NCI-H128 (cell line): ENCODE results near the gene XKR7.

Experiments
- DNase-seq: peaks from one replicate; lab custom pipeline; 2025; ENCODE audit not compliant: unreplicated experiment; lab: John Stamatoyannopoulos, UW

Gene XKR7

DNA sequence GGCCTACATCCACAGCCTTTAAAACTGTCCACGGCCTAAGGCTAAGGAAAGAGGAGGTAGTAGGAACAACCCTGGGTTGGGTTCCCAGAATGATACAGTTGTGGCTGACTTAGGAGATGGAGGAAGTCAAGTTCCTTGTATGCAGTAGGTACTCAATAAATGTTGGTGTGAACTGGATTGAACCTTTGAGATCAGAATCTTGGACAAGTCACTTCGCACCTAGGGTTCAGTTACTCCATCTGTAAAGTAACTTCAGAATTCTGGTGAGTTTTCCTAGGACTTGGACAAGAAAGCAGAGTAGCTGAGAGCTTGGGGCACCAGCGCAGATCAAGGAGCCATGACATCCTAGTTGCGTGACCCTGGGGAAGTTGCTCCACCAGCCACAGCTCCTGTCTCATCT is 9.1 kb downstream of the XKR7 start:
- no peak for DNase-seq

DNA sequence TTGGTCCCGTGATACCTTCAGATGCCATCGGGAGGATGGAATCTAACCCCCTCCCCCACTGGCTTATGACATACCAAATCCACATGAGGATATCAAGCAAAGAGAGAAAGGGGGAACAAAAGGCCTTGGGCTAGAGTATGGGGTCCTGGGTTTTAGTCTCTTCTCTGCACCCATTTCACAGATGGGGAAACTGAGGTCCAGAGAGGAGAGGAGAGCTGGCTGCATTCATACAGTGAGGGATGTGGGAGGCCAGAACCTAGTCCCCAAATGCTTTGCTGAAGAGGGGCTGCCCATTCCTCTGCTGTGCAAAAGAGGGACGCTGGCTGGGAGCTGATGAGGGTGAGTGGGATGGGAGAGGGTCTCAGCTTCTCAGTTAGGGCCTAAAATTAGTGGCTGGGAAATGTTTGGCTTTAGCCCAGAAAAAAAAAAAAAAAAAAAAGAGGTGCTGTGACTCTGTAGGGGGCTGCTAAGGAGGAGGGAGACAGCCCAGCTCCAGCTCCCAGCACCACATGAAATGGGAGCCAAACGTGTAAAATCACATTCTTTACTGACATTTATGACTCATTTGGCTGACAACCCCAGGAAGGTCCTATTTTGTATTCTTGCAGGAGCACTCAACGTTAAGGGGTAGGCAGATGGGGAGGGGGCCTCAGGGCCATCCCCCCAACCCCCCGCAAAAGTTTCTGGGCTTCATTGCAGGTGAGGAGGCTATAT is 11.9 kb downstream of the XKR7 start:
- DNase-seq, result no peak

DNA sequence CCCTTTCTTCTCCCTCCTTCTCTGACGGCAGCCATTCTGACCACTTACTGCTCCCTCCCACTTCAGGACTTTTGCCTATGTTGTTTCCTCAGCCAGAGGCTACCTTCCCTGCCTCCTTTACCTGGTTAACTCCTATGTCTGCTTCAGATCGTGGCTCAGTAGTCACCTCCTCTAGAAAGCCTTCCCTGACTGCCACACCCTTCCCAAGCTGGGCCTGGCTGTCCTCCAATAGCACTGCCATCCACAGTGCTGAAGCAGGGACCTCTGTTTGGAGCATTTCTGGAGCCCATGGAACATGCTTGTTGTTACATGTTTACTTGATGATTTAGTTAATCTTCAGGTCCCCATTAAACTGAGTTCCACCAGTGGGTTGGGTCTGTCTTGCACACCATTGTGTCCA is 13.8 kb downstream of the XKR7 start:
- no peak for DNase-seq

DNA sequence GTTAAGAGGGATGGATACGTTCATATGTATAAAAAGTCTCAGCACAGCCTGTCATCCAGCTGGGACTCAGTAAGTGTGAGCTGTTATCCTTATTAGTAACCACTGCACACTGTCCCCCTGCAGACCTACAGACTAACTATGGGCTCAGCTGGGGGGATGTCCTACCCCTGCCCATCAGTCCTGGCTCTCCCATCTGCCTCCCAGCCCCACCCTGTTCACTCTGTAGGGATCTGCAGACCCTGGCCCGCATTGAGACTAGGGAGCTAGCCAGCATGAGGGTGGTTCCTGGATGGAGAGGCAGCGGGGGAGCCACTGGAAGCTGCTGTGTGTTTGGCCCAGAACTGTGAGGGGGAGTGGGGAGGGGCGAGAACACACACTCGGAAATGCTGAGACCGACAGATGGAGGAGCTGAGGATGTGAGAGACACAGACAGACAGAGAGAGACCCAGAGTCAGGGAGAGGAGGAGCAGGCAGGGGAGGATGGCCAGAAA is 17.1 kb downstream of the XKR7 start:
- DNase-seq, result no peak

DNA sequence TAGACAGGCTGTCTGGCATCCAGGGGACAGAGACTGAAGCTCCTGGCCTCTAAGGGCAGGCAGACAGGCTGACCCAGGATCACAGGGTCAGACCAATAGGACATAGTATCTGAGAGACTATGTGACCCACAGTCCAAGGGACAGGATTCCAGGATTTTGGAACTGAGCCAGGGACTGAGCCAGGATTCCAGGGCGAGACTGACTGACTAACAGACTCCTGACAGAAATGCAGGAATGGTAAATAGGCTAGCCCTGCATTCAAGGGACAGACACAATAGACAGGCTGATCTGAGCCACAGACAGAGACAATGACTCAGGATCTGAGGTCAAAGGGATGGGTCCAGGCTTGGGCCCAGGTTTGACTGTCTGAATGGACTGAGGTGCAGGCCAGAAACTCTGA is 19.8 kb downstream of the XKR7 start:
- DNase-seq, result no peak

DNA sequence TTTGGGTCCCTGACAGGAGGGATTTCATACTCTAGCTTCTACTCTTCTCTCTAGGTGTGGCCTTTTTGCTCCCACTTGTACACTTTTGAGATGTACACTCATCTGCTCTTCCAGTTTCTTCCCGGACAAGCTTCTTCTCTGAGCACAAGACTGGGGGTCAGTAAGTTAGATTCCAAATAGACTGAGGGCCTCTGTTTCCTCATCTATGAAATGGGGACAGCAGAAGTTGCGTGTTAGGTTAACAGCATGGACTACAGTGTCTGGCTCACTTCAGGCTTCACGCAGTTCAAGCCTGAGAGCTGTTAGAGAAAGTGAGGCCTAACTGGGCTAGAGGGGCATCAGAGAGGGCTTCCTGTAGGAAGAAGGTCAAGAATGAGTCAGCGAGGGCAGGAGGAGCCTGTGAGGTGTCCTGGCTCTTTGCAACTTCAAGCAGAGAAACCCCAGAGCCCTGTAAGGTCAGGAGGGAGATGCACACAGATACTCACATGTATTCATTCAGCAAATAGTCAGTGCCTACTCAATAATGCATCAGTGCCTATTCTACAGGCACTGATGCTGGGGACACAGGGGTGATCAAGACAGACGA is 20.6 kb downstream of the XKR7 start:
- DNase-seq, result no peak

DNA sequence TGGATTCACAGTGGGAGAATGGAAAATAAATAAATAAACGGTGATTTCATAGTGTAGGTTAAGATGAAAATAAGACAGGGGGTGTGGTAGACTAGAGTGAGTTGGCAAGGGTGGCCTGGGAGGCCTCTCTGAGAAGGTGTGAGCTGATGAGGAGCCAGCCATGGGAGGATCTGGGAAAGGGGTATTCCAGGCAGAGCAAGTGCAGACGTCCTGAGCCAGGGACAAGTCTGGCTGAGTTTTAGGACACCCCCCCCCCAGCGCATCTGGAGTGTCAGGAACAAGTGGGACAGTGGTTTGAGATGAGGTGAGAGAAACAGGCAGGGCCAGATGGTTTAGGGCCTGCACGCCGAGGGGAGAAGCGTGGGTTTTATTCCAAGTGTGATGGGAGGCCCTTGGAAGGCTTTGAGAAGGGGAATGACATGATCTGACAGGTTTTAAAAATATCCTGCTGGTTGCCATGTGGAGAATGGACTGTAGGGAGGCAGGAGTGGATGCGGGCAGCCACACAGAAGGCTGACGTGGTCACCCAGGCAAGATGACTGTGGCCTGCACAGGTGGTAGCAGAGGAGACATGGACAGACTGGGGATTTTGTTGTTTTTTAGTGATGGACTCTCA is 21.2 kb downstream of the XKR7 start:
- DNase-seq, result no peak

DNA sequence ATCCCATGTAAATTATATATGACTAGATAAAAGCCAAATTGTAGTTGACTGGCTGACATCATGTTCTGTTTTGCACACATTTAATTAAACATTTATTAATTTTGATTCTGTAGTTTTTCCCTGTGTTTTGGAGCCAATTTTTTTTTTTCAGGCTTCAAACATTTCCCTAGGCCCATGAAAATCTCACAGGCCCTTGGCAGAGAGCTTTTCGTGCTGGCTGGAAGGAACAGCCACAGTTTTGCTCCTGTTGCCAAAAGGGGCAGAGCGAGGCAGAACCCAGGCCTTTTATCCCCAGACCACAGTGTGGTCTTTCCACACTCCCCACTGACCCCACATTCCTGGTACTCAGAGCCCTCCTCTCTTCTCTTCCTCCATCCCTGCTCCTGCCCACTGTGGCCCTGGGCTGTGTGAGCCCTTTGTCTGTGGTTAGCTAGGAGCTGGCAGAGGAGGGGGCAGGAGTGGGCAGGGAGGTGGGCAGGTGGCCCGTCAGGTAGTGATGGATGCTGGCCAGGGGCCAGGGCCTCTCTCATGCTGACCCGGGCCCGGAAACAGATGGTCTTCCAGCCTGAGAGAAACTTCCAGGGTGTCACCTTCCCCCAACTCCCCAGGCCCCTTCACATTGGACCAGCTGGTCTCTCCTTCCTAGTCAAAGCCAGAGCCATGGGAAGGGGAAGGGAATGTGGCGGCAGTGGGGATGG is 22.8 kb downstream of the XKR7 start:
- DNase-seq, result no peak

DNA sequence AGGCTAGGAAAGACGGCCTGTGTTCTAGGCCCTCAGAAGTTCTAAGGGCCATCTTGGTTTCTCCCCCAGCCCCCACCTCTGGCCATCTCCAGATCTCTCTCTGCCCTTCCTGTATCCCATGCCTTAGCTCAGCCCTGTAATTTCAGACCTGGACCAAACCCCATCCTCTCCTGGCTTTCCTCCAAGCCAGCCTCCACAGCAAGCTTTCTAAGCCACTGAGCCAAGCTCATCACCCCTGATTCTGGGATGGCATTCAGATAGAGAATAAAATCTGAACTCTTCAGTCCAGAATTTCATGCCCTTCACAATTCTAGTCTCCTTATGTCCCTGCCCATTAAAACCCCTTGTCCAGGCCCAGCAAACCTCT is 23.4 kb downstream of the XKR7 start:
- no peak for DNase-seq

DNA sequence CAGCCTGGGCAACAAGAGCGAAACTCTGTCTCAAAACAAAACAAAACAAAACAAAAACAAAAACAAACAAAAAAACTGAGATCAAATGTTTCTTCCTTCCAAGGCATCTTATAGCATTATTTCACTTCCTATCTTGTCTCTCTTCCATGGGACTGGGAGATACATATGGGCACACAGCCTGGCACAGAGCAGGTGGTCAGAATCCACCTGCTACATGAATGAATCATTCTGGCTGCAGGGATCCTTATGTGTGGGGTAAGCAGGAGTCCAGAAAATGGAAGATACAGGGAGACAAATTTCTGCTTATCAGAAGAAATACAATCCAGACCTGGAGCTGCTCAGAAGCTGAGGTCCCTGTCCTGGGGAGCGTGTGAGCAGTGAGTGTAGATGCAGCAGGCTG is 24.1 kb downstream of the XKR7 start:
- no peak for DNase-seq

DNA sequence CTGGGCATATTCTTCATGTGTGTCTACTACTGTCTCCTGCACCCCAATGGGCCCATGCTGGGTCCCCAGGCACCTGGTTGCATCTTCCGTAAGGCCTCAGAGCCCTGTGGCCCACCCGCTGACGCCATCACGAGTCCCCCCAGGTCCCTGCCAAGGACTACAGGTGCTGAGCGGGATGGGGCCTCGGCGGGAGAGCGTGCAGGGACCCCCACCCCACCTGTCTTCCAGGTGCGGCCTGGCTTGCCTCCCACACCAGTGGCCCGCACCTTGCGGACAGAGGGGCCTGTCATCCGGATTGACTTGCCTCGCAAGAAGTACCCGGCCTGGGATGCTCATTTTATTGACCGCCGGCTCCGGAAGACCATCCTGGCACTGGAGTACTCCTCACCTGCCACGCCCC is 29.0 kb downstream of the XKR7 start:
- DNase-seq, result no peak

DNA sequence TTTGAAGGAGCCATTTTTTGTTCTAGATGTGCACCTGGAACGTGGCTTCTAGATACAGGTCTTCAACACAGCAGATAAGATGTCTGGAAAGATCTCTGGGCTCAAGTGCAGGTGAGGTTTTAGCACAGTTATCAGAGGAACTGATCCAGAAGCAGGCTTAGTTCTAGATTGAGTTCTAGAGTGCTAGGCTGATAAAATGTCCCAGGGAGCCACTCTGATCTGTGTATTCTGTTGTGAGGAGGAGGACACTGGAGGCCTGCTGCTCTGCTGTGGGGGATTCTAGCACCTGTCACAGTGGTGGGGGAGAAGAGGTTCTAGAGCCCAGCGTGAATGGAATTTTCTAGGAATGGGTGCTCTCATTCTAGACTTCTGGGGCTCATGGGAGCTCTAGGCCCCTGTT is 30.3 kb downstream of the XKR7 start:
- no peak for DNase-seq

DNA sequence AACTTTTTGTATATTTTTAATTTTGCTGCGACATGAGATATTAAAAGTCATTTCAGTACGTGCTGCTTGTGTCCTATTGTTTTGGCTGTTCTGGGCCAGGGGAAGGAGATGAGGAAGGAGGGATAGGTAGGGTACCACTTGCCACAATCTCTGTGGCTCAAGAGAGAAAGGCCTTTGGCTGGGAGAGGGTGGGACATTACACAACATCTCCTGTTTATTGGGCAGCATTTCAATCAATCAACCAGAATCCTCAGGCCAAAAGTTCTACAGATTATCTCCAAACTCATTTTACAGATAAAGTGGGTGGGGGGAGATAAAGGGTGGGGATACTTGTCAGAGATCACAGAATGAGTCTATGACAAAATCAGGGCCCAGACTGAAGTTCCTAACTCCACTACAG is 35.4 kb downstream of the XKR7 start:
- no peak for DNase-seq

DNA sequence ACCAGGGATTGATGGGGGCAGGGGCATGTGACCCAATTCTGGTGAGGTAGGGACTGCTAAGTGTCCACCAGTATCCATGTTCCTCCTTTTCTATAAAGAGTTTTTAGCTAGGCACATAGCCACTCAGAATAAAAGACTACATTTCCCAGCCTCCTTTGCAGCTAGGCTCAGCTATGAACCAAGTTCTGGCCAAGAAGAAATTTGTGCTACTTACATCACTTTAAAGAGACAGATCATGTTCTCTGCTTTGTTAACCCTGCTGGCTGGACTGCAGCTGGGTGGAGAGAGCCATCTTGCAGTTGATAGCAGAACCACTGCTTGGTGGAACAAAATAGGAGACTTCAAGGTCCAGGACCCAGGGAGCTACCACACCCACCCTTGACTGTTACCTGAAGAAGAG is 37.0 kb downstream of the XKR7 start:
- DNase-seq, result no peak

DNA sequence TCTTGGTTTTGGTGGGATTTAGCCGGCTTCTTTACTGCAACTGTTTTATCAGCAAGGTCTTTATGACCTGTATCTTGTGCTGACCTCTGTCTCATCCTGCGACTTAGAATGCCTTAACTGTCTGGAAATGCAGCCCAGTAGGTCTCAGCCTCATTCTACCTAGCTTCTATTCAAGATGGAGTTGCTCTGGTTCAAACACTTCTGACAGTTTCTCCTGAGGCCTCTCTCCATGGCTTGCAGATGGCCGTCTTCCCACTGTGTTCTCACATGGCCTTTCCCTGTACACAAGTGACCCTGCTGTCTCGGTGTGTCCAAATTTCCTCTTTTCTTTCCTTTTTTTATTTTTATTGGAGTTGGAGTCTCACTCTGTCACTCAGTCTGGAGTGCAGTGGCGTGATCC is 38.1 kb downstream of the XKR7 start:
- no peak for DNase-seq

DNA sequence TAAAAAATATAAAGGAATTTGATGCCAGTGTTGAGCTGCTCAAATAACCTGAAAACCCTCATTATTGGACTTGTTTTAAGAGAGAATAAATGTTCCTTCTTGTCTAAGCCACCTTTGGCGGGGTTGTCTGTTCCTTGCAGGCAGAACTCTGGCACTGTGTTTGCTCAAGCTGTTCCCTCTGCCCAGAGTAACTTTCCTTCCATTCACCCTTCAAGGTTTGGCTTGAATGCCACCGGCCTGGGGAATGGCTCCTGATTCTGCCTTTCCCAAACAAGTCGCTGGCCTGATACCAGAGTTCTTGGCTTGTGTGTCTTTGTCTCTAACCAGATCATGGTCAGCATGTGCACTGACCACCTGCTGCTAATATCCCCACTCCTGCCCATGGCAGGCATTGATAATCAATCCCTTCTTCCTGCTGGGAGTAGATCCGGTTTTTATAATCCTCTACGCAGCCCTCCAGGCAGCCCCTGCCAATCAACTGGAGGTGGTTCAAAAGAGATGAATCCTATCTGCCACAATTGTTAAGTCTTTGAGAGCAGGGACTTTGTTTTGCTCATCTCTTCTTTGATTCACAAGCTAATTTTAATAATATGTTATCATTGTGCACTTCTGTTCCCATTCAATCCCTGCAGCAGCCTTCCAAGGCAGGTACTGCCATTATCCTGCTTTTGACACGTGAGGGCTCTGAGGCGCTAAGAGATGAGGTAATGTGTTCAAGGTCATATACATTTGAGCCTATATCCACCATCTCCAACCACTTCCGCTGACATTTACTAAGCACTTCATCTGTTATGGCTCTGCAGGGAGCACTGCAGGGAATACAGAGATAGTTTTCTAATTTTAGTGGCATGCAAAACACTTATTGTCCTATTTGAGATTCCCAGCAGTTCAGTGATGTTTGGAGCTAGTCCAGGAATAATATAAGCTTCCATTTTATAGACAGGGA is 39.2 kb downstream of the XKR7 start:
- DNase-seq, result no peak

DNA sequence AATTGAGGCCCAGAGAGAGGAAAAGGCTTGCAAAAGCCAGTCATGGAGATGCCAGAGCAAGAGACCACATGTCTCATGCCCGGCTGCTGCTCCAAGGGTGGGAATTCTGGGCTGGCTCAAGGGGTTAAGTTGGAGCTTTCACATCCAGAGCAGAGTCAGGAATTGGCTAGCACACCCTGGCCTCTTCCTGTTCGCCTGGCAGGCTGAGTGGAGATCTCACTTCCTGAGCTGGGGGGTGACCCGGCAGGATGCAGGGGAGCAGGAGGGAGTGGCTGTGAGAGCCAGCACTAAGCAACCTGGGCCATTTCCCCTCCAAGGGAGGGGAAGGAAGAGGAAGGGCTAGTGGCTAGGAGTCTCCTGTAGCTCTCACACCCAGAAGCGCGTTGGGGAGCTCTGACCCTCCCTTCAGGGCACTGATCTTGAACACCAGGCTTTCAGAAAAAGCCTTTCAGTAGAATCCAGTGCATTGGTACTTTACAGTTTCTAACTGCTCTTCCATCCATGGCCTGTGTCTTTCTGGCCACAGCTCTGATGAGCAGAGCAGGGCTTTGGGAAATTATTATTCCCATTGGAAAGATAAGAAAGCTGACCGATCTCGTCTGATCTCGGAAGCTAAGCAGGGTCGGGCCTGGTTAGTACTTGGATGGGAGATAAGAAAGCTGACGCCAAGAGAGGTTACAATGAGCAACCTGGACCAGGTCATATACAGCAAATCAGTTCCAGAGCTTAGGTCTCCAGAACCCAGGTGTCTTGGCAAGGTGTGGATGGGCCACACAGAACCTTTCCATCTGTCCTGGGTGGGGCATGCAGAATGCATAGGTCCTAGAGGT is 40.1 kb downstream of the XKR7 start:
- DNase-seq, result no peak

DNA sequence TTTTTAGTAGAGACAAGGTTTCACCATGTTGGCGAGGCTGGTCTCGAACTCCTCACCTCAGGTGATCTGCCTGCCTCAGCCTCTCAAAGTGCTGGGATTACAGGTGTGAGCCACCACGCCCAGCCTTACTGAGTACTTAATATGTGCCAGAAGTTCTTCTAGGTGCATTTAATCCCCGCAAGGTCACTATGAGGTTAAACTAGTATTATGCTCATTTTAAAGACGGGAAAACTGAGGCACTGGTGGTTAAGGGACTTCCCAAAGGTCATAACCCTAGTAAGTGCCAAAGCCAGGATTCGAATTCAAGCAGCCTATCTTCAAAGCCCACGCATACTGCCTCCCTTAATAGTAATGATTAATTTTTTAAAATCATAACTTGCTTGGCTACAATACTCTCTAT is 41.6 kb downstream of the XKR7 start:
- no peak for DNase-seq

DNA sequence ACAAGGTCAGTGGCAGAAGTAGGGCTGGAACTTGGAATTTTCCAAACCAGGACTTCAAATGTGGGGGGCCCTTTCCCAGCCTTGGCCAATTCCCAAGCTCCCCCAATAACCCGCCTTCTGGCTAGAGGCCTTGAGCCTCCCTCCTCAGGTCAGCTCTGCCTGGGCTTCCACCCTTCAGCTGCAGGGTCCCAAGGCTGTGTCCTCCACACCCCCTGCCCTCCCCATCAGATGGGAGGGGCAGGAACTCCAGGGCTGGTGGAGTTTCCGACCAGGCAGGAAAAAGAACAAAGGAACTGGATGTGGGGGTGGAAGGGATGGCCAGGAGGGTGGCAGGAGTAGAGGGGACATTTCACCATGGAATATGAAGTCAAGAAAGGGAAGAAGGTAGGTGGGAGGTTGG is 42.1 kb downstream of the XKR7 start, which contains the start of gene CCM2L:
CCM2L (plus strand) TSS at position 338 of the 400 bp plus-strand sequence; CDS start at position 355, 17 bp downstream.
- no peak for DNase-seq

DNA sequence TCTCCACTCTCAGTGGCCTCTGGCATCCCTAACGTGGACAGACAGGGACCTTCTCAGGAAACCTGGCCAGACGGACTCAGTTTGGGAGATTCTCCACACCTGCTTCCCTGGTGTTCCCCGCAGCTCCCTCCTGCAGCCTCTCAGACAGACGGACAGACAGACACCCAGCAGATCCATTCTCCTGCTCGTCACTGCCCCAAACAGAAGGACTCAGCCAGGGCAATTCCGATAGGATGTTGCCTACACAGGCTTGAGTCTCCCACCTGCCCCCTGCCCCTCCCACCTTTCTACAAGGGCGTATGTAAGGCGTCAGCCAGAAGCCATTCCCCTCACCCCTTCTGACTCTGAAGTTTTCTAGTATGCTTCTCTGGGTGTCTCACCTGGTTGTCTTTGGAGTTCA is 42.7 kb downstream of the XKR7 start:
- DNase-seq, result no peak
